CD14-positive monocyte (primary cell): ENCODE data around the gene LARP1B. TPM values are rescaled to one million over a fixed set of nuclear protein-coding genes. Genes with fewer than 3 reads are reported as not detected.
"Not testable (repeated sequence)": the region's sequence is repeated elsewhere in the genome, so short reads cannot be mapped to it uniquely, and the experiment has no call there.

Experiments
- DNase-seq, 3 donors: peaks; one replicate each; pipeline ENCODE4 v3.0.0-alpha.2; 2011 to 2022
- H2AFZ ChIP-seq: 2 replicates; pipeline ENCODE4 v1.6.0; 2012; ENCODE audit warnings: mild to moderate bottlenecking, low read depth, low read length, inconsistent platforms; ENCODE audit not compliant: insufficient read depth, poor library complexity, severe bottlenecking
- H3K27ac ChIP-seq, 2 donors: 1 replicate in 1 of 2; 2 replicates in 1 of 2; pipeline ENCODE4 v1.5.1; 2012 to 2013; ENCODE audit warnings: low read length in 2 of 2, control low read depth in 1 of 2, inconsistent platforms in 1 of 2, low read depth in 1 of 2, mild to moderate bottlenecking in 1 of 2
- H3K27me3 ChIP-seq, 2 donors: one replicate each; pipeline versions ENCODE4 v1.6.0 to v1.6.1; 2011 to 2013; ENCODE audit warnings: low read length in 2 of 2; ENCODE audit not compliant: control insufficient read depth in 2 of 2, insufficient read depth in 2 of 2
- H3K36me3 ChIP-seq, 2 donors: replicated peaks in 1 of 2; 1 replicate in 1 of 2; 2 replicates in 1 of 2; pipeline versions ENCODE4 v1.5.1 to v1.6.1; 2012 to 2013; ENCODE audit warnings: low read length in 2 of 2, control low read depth in 1 of 2, inconsistent platforms in 1 of 2, mild to moderate bottlenecking in 1 of 2; ENCODE audit not compliant: insufficient read depth in 2 of 2, control insufficient read depth in 1 of 2
- H3K4me1 ChIP-seq, 2 donors: 1 replicate in 1 of 2; 2 replicates in 1 of 2; pipeline versions ENCODE4 v1.5.1 to v1.6.1; 2012 to 2013; ENCODE audit warnings: low read length in 2 of 2, control low read depth in 1 of 2, inconsistent platforms in 1 of 2, mild to moderate bottlenecking in 1 of 2, moderate library complexity in 1 of 2; ENCODE audit not compliant: insufficient read depth in 2 of 2, control insufficient read depth in 1 of 2
- H3K4me2 ChIP-seq: replicated peaks from 2 replicates; pipeline ENCODE3; 2012; ENCODE audit warnings: low read length, moderate library complexity, mild to moderate bottlenecking; ENCODE audit not compliant: poor library complexity, severe bottlenecking; ENCODE audit errors: extremely low read depth
- H3K4me3 ChIP-seq, 3 experiments: fragments of 200-600 bp in 1 of 3; sonication (generic) in 1 of 3; replicated peaks in 1 of 3; 1 replicate in 2 of 3; 2 replicates in 1 of 3; pipeline ENCODE4 v1.5.1; 2011 to 2013; ENCODE audit warnings: low read length in 3 of 3, mild to moderate bottlenecking in 3 of 3, control low read depth in 2 of 3, low read depth in 2 of 3, inconsistent platforms in 1 of 3, moderate library complexity in 1 of 3
- H3K79me2 ChIP-seq: 2 replicates; pipeline ENCODE4 v1.6.0; 2012; ENCODE audit warnings: mild to moderate bottlenecking, control low read depth, inconsistent platforms, low read length, moderate library complexity; ENCODE audit not compliant: insufficient read depth
- H3K9ac ChIP-seq: 2 replicates; pipeline ENCODE4 v1.6.0; 2017; ENCODE audit warnings: low read length, mild to moderate bottlenecking; ENCODE audit not compliant: insufficient read depth, poor library complexity, severe bottlenecking
- H3K9me3 ChIP-seq, 2 donors: replicated peaks in 1 of 2; 1 replicate in 1 of 2; 2 replicates in 1 of 2; pipeline versions ENCODE4 v1.5.1 to v1.6.1; 2012 to 2013; ENCODE audit warnings: low read length in 2 of 2, control low read depth in 1 of 2; ENCODE audit not compliant: control insufficient read depth in 1 of 2, insufficient read depth in 1 of 2
- H4K20me1 ChIP-seq: 2 replicates; pipeline ENCODE4 v1.6.0; 2012; ENCODE audit warnings: mild to moderate bottlenecking, low read length, control low read depth, moderate library complexity; ENCODE audit not compliant: insufficient read depth
- H3K27ac Mint-ChIP-seq, 7 donors: one replicate each; pipeline ENCODE4 v1.8.0; 2020; ENCODE audit warnings: mild to moderate bottlenecking in 7 of 7, mixed read lengths in 7 of 7, moderate library complexity in 6 of 7, inconsistent platforms in 2 of 7
- H3K27me3 Mint-ChIP-seq, 3 donors: one replicate each; pipeline ENCODE4 v1.8.0; 2021 to 2022; ENCODE audit warnings: low read depth in 3 of 3, mild to moderate bottlenecking in 3 of 3, mixed read lengths in 3 of 3, moderate library complexity in 3 of 3, inconsistent platforms in 1 of 3
- H3K36me3 Mint-ChIP-seq, 2 donors: one replicate each; pipeline ENCODE4 v1.8.0; 2020; ENCODE audit warnings: mixed read lengths in 2 of 2, inconsistent platforms in 1 of 2, mild to moderate bottlenecking in 1 of 2
- H3K4me1 Mint-ChIP-seq: one replicate; pipeline ENCODE4 v1.8.0; 2020; ENCODE audit warnings: mild to moderate bottlenecking, mixed read lengths
- H3K4me3 Mint-ChIP-seq, 2 donors: one replicate each; pipeline ENCODE4 v1.8.0; 2020; ENCODE audit warnings: mild to moderate bottlenecking in 2 of 2, mixed read lengths in 2 of 2, moderate library complexity in 1 of 2
- H3K9me3 Mint-ChIP-seq, 7 donors: one replicate each; pipeline ENCODE4 v1.8.0; 2020 to 2022; ENCODE audit warnings: mixed read lengths in 7 of 7, mild to moderate bottlenecking in 6 of 7, moderate library complexity in 6 of 7, inconsistent platforms in 2 of 7
- WGBS: methylation state at CpG from one replicate; pipeline ENCODE4 v1.1.5; 2013; ENCODE audit warnings: missing lambda C conversion rate; ENCODE audit not compliant: insufficient coverage; 5-methylcytosine and 5-hydroxymethylcytosine counted together
- intact Hi-C, 2 donors: fragments of 100-400 bp; cut with micrococcal nuclease; formaldehyde crosslinking; loops; one replicate each; pipeline versions ENCODE4 v1.15.0 to v1.15.1; 2023
- polyA plus RNA-seq, 3 donors: library from polyadenylated mRNA; depleted of rRNA in 1 of 3; unstranded in 2 of 3; stranded (reverse) in 1 of 3; fragments of 300-500 nt in 2 of 3; fragments of >200 nt in 1 of 3; fragmentation: Illumina TruSeq in 2 of 3; gene quantifications; 1 replicate in 2 of 3; 2 replicates in 1 of 3; pipeline ENCODE4 v1.2.3, GENCODE V29; 2012 to 2021
- TF ChIP-seq, protein P1 (sequence below): fragments of 200-600 bp; IDR thresholded peaks from one replicate; pipeline ENCODE4 v1.8.0; 2022; ENCODE audit warnings: antibody characterized with exemption, mild to moderate bottlenecking

LARP1B gene
- polyA plus RNA-seq, 3 donors: 3.0 to 5.7 (median 3.7) TPM

DNA sequence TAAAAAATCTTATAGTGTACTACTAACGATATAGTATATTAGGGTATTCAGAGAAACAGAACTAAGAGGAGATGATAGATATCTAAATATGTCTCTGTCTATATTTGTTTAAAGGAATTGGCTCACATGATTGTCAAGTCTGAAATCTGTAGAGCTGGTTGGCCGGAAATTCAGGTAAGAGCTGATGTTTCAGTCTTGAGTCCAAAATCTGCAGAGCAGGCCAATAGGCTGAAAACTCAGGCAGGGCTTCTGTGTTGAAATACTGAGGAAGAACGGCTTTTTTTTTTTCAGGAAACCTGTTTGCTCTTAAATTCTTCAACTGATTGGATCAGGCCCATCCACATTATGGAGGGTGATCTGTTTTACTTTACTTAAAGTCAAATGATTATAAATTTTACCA is 194.8 kb downstream of the LARP1B start:
- Mint-ChIP-seq H3K4me1 (no peaks in the 10 kb centered on the region), H3K27me3 (peaks cover 0 to 6% (median 5%) of the 10 kb centered on the region in 3 donors), H3K27ac (no peak overlapping the region), H3K36me3 (no peaks in the 10 kb centered on the region), H3K4me3 (no peak overlapping the region), H3K9me3 (peaks cover 6 to 26% (median 22%) of the 10 kb centered on the region in 7 donors)
- Histone ChIP-seq H3K79me2 (no peaks in the 10 kb centered on the region), H2AFZ (no peak overlapping the region), H3K4me3 (no peak overlapping the region), H3K4me2 (no peak overlapping the region), H3K9me3 (peaks cover 7 to 18% of the 10 kb centered on the region in 2 donors), H3K27me3 (no peaks in the 10 kb centered on the region), H3K9ac (no peak overlapping the region), H3K36me3 (no peaks in the 10 kb centered on the region), H3K4me1 (no peaks in the 10 kb centered on the region), H4K20me1 (no peaks in the 10 kb centered on the region), H3K27ac (no peak overlapping the region)
- intact Hi-C loops: no loop called here
- DNase-seq: no peak
- TF ChIP-seq, protein P1, sequence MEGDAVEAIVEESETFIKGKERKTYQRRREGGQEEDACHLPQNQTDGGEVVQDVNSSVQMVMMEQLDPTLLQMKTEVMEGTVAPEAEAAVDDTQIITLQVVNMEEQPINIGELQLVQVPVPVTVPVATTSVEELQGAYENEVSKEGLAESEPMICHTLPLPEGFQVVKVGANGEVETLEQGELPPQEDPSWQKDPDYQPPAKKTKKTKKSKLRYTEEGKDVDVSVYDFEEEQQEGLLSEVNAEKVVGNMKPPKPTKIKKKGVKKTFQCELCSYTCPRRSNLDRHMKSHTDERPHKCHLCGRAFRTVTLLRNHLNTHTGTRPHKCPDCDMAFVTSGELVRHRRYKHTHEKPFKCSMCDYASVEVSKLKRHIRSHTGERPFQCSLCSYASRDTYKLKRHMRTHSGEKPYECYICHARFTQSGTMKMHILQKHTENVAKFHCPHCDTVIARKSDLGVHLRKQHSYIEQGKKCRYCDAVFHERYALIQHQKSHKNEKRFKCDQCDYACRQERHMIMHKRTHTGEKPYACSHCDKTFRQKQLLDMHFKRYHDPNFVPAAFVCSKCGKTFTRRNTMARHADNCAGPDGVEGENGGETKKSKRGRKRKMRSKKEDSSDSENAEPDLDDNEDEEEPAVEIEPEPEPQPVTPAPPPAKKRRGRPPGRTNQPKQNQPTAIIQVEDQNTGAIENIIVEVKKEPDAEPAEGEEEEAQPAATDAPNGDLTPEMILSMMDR: no peak
- WGBS: 100% methylated on average over 1 of the region's 3 CpGs

DNA sequence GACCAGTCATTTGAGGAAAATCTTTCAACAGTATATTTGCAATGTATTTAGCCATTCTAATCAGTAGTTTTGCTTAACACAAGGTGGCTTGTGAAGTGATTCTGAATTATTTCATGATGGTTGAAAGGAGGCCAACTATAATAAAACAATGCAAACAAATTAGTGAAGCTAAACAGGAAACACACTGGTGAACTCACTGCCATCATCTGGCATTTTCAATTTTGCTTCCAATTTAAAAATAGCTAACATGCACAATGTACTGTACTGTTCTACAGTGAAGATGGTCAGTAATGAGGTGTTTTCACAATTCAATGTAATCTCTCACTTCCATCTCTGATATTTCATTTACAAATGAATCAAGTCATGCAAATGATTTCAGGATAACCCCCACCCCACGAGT is 195.4 kb downstream of the LARP1B start:
- H3K27me3 Mint-ChIP-seq: peaks cover 2 to 6% (median 5%) of the 10 kb centered on the region in 3 donors

DNA sequence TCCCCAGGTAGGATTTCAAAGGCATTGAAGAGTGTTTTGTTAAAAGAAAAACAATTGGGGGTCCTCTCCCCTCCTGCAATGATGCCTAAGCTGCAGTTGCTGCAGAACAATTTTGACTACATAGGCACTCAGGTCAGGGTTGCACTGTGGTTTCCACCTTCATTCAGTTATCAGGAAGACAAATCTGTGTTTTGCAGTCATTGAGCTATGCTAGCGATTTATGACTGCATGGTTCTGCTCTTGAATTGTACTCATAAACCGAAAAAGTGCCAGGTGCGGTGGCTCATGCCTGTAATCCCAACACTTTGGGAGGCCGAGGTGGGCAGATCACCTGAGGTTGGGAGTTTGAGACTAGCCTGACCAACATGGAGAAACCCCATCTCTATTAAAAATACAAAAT is 197.1 kb downstream of the LARP1B start:
- intact Hi-C loops, H3K9ac ChIP-seq, H3K27ac ChIP-seq, H3K36me3 Mint-ChIP-seq, H2AFZ ChIP-seq, H3K79me2 ChIP-seq, DNase-seq, H3K4me3 Mint-ChIP-seq, H4K20me1 ChIP-seq, H3K4me3 ChIP-seq, H3K36me3 ChIP-seq, H3K27me3 ChIP-seq, H3K27ac Mint-ChIP-seq, H3K4me1 Mint-ChIP-seq, H3K27me3 Mint-ChIP-seq, H3K4me1 ChIP-seq, H3K4me2 ChIP-seq: not testable (repeated sequence)
- peaks cover 8 to 21% (median 15%) of the 10 kb centered on the region in 7 donors for H3K9me3 Mint-ChIP-seq
- 96% methylated on average over 4 of the region's 4 CpGs for WGBS
- H3K9me3 ChIP-seq: peaks cover 0 to 11% of the 10 kb centered on the region in 2 donors

More for the DNA sequence above, 195.4 kb downstream of the LARP1B start:
- no peaks in the 10 kb centered on the region for H3K79me2 ChIP-seq
- no peak overlapping the region for H3K4me3 ChIP-seq
- DNase-seq: no peak
- intact Hi-C loops: no loop called here
- no peaks in the 10 kb centered on the region for H4K20me1 ChIP-seq
- H3K4me1 ChIP-seq: no peaks in the 10 kb centered on the region
- H3K9ac ChIP-seq: no peak overlapping the region
- WGBS: no CpG with 5 or more reads among the region's 1 CpG
- H3K27ac ChIP-seq: no peak overlapping the region
- H2AFZ ChIP-seq: no peak overlapping the region
- Mint-ChIP-seq H3K4me1 (no peaks in the 10 kb centered on the region), H3K36me3 (no peaks in the 10 kb centered on the region), H3K27ac (no peak overlapping the region), H3K4me3 (no peak overlapping the region), H3K9me3 (peaks cover 9 to 26% (median 24%) of the 10 kb centered on the region in 7 donors)
- TF ChIP-seq, protein P1: no peak
- peaks cover 7 to 18% of the 10 kb centered on the region in 2 donors for H3K9me3 ChIP-seq
- no peak overlapping the region for H3K4me2 ChIP-seq
- no peaks in the 10 kb centered on the region for H3K27me3 ChIP-seq
- H3K36me3 ChIP-seq: no peaks in the 10 kb centered on the region
